ENCODE results near the gene GALNT12. TPM values are rescaled to one million over a fixed set of nuclear protein-coding genes. Genes with fewer than 3 reads are reported as not detected.

GALNT12 gene
- total RNA-seq, 1 experiment from 2014 or later, result 31.2 TPM

DNA sequence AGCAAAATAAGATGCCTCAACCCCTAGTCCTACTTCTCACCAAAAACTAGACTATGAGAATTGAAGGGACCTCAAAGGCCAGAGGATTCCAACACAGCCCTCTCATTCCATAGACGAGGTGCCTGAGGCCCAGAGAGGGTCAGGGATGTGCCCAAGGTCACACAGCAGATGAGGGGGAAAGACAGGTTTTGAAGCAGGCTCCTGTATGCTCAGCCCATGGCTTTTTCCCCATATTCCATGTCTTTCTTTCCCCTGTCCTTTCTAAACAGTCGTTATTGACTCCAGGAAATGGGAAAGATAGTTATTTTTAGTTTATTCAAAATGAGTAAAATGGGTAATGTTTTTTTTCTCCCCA lies 75.1 kb downstream of the GALNT12 start (continued):
- TF ChIP-seq RAD21 (IDR thresholded peaks at IDR 0.05; ENCODE audit: low read depth) (no peak), EZH2 (IDR thresholded peaks at IDR 0.05) (no peak)
- TF ChIP-seq, protein P1, sequence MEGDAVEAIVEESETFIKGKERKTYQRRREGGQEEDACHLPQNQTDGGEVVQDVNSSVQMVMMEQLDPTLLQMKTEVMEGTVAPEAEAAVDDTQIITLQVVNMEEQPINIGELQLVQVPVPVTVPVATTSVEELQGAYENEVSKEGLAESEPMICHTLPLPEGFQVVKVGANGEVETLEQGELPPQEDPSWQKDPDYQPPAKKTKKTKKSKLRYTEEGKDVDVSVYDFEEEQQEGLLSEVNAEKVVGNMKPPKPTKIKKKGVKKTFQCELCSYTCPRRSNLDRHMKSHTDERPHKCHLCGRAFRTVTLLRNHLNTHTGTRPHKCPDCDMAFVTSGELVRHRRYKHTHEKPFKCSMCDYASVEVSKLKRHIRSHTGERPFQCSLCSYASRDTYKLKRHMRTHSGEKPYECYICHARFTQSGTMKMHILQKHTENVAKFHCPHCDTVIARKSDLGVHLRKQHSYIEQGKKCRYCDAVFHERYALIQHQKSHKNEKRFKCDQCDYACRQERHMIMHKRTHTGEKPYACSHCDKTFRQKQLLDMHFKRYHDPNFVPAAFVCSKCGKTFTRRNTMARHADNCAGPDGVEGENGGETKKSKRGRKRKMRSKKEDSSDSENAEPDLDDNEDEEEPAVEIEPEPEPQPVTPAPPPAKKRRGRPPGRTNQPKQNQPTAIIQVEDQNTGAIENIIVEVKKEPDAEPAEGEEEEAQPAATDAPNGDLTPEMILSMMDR (IDR thresholded peaks at IDR 0.05 in 2 of 3, conservative IDR thresholded peaks at IDR 0.05 in 1 of 3; ENCODE audit: borderline replicate concordance in 1 of 3, insufficient read depth in 1 of 3, low read depth in 2 of 3, low read length in 2 of 3), result no peak

DNA sequence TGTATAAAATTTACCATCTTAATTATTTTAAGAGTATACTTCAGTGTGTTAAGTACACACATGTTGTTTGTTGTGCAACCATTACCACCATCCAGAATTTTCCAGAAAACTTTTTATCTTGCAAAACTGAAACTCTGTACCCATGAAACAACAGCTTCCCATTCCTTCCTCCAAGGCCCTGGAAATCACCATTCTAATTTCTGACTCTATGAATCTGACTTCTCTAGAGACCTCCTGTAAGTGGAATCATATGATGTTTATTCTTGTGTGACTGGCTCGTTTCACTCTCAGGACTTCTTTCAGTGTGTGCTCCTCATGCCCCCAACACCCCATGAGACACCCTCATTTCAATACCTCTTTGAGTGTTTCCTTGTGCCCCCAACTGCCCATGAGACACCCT lies 75.8 kb downstream of the GALNT12 start:
- no peak overlapping the region for H2AFZ ChIP-seq (ENCODE audit: low read depth, low read length, poor library complexity, severe bottlenecking)
- H3K9me3 ChIP-seq (ENCODE audit: control insufficient read depth in 1 of 2, insufficient read depth in 1 of 2, low read depth in 1 of 2, low read length in 2 of 2), result no peaks in the 10 kb centered on the region
- no peak overlapping the region for H3K9ac ChIP-seq (ENCODE audit: low read length)
- H3K4me1 ChIP-seq (ENCODE audit: control insufficient read depth in 1 of 2, insufficient read depth in 2 of 2, low read length in 2 of 2), result peaks cover 0 to 4% of the 10 kb centered on the region in 2 experiments; a peak in 1 of 4 replicates
- ChIA-PET RAD21 (ENCODE audit: low non-redundant PET in 1 of 2, low total read pairs in 2 of 2, uncharacterized antibody in 2 of 2, unreplicated experiment in 2 of 2) (no interaction called here), POLR2A (no interaction called here), CTCF (no interaction called here)
- intact Hi-C loops (cut with micrococcal nuclease), result no loop called here
- no peaks in the 10 kb centered on the region for H3K9me2 ChIP-seq (ENCODE audit: insufficient read depth)
- H3K27ac ChIP-seq (ENCODE audit: low read depth, low read length), result no peak overlapping the region
- no peaks in the 10 kb centered on the region for H4K20me1 ChIP-seq (ENCODE audit: insufficient read depth)
- no TSS peak for BruUV-seq (replicated peaks)
- H3K36me3 ChIP-seq (ENCODE audit: control insufficient read depth in 1 of 2, insufficient read depth in 2 of 2, low read length in 2 of 2), result no peaks in the 10 kb centered on the region
- no peak overlapping the region for H3K4me3 ChIP-seq (replicated peaks in 1 of 2; ENCODE audit: low read depth in 1 of 2, low read length in 2 of 2)
- ATAC-seq (no peak), DNase-seq (ENCODE audit: low read depth, low spot score) (no peak)
- H3K4me2 ChIP-seq (ENCODE audit: low read length), result no peak overlapping the region
- TF ChIP-seq EZH2phosphoT487 (IDR thresholded peaks at IDR 0.05; ENCODE audit: borderline replicate concordance) (no peak), ELF1 (IDR thresholded peaks at IDR 0.05; ENCODE audit: borderline replicate concordance, low read depth) (no peak), EZH2 (IDR thresholded peaks at IDR 0.05) (no peak)
- H3K27me3 ChIP-seq (ENCODE audit: insufficient read depth, low read length), result peaks cover 23% of the 10 kb centered on the region; the same call in 1 of the 2 replicates
- H3K79me2 ChIP-seq (ENCODE audit: insufficient read depth, low read length), result no peaks in the 10 kb centered on the region

DNA sequence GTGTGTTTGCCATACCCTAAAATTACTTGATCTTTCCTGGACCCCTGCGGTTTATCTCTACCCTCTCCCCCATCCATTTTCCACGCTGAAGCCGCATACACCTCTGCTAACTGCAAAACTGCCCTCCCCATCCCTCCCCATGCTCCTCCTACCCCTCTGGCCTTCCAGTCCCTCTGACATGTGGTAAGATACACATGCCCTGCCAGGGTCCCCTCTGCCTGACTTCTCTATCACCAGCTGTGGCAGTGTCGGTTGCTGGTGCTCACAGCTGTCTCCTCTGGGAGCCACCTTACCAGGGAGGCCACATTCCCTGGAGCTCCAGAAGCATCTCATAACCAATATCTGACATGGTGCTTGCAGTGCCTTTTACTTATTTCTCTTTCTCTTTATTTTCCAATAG lies 77.4 kb downstream of the GALNT12 start:
- no peaks in the 10 kb centered on the region for H3K36me3 ChIP-seq (ENCODE audit: control insufficient read depth in 1 of 2, insufficient read depth in 2 of 2, low read length in 2 of 2)
- BruUV-seq (replicated peaks), result no TSS peak
- H3K9me3 ChIP-seq (ENCODE audit: control insufficient read depth in 1 of 2, insufficient read depth in 1 of 2, low read depth in 1 of 2, low read length in 2 of 2), result no peaks in the 10 kb centered on the region
- H4K20me1 ChIP-seq (ENCODE audit: insufficient read depth), result no peaks in the 10 kb centered on the region
- DNase-seq (ENCODE audit: low read depth, low spot score), result no peak
- no peak overlapping the region for H3K9ac ChIP-seq (ENCODE audit: low read length)
- H3K4me2 ChIP-seq (ENCODE audit: low read length), result no peak overlapping the region
- ChIA-PET CTCF (no interaction called here), POLR2A (no interaction called here), RAD21 (ENCODE audit: low non-redundant PET in 1 of 2, low total read pairs in 2 of 2, uncharacterized antibody in 2 of 2, unreplicated experiment in 2 of 2) (no interaction called here)
- no peak overlapping the region for H3K4me3 ChIP-seq (replicated peaks in 1 of 2; ENCODE audit: low read depth in 1 of 2, low read length in 2 of 2)
- H2AFZ ChIP-seq (ENCODE audit: low read depth, low read length, poor library complexity, severe bottlenecking), result no peak overlapping the region
- no peaks in the 10 kb centered on the region for H3K9me2 ChIP-seq (ENCODE audit: insufficient read depth)
- no peak overlapping the region for H3K27ac ChIP-seq (ENCODE audit: low read depth, low read length)
- TF ChIP-seq SP1 (IDR thresholded peaks at IDR 0.05; ENCODE audit: low read depth) (no peak), TCF7L2 (IDR thresholded peaks at IDR 0.05; ENCODE audit: borderline replicate concordance, extremely low read depth, insufficient read depth, insufficient read length) (no peak), FOSL1 (IDR thresholded peaks at IDR 0.05; ENCODE audit: low read depth) (no peak), POLR2AphosphoS5 (IDR thresholded peaks at IDR 0.05; ENCODE audit: low read depth, low read length) (no peak)
- H3K79me2 ChIP-seq (ENCODE audit: insufficient read depth, low read length), result no peaks in the 10 kb centered on the region
- H3K27me3 ChIP-seq (ENCODE audit: insufficient read depth, low read length), result peaks cover 11% of the 10 kb centered on the region; the same call in 1 of the 2 replicates
- no peak for ATAC-seq
- peaks cover 0 to 4% of the 10 kb centered on the region in 2 experiments; a peak in 1 of 4 replicates for H3K4me1 ChIP-seq (ENCODE audit: control insufficient read depth in 1 of 2, insufficient read depth in 2 of 2, low read length in 2 of 2)
- intact Hi-C loops (cut with micrococcal nuclease), result no loop called here
